ENCODE results near the gene ZNF622. TPM values are rescaled to one million over a fixed set of nuclear protein-coding genes. Genes with fewer than 3 reads are reported as not detected.

ZNF622 gene
- 38.5 and 40.1 TPM in 2 replicates for total RNA-seq (2014; rRNA removed; shearing (Covaris generic))

GRCh38 chr5:16465544-16466432 lies at the start of gene ZNF622:
ZNF622 (minus strand) TSS chr5:16465800; CDS start chr5:16465665, 135 bp downstream.
- DNase-seq = peak; percentile 87
- H3K27me3 ChIP-seq (ENCODE audit: control insufficient read depth, insufficient read depth, low read length) = no peaks in the 10 kb centered on the region
- H3K4me3 ChIP-seq (ENCODE audit: insufficient read depth, low read depth, low read length) = peak within 1 kb of the TSS; percentile 89

GRCh38 chr5:16510098-16510497 lies 44.5 kb upstream of the ZNF622 start:
- DNase-seq = no peak

More at GRCh38 chr5:16465544-16466432, at the start of gene ZNF622:
- H3K36me3 ChIP-seq (replicated peaks; ENCODE audit: control insufficient read depth, insufficient read depth, low read length) = peaks cover 15% of the 10 kb centered on the region

GRCh38 chr5:16508730-16509531 lies 43.3 kb upstream of the ZNF622 start:
- Histone ChIP-seq H3K4me3 (ENCODE audit: insufficient read depth, low read depth, low read length) (no peak overlapping the region), H3K27me3 (ENCODE audit: control insufficient read depth, insufficient read depth, low read length) (no peaks in the 10 kb centered on the region), H3K36me3 (replicated peaks; ENCODE audit: control insufficient read depth, insufficient read depth, low read length) (no peaks in the 10 kb centered on the region)
- DNase-seq = peak; percentile 67

More at GRCh38 chr5:16510098-16510497, 44.5 kb upstream of the ZNF622 start:
- Histone ChIP-seq H3K4me3 (ENCODE audit: insufficient read depth, low read depth, low read length) (no peak overlapping the region), H3K27me3 (ENCODE audit: control insufficient read depth, insufficient read depth, low read length) (no peaks in the 10 kb centered on the region), H3K36me3 (replicated peaks; ENCODE audit: control insufficient read depth, insufficient read depth, low read length) (no peaks in the 10 kb centered on the region)

- H3K36me3 ChIP-seq (replicated peaks; ENCODE audit: control insufficient read depth, insufficient read depth, low read length) = no peaks in the 10 kb centered on the region
- no peak for DNase-seq
- H3K4me3 ChIP-seq (ENCODE audit: insufficient read depth, low read depth, low read length) = no peak overlapping the region
- no peaks in the 10 kb centered on the region for H3K27me3 ChIP-seq (ENCODE audit: control insufficient read depth, insufficient read depth, low read length)
These were observed 42.1 kb upstream of the ZNF622 start for GRCh38 chr5:16507716-16508115.

GRCh38 chr5:16505904-16506303 lies 40.3 kb upstream of the ZNF622 start:
- Histone ChIP-seq H3K36me3 (replicated peaks; ENCODE audit: control insufficient read depth, insufficient read depth, low read length) (no peaks in the 10 kb centered on the region), H3K4me3 (ENCODE audit: insufficient read depth, low read depth, low read length) (no peak overlapping the region), H3K27me3 (ENCODE audit: control insufficient read depth, insufficient read depth, low read length) (no peaks in the 10 kb centered on the region)
- no peak for DNase-seq

- H3K4me3 ChIP-seq (ENCODE audit: insufficient read depth, low read depth, low read length) = no peak overlapping the region
- H3K27me3 ChIP-seq (ENCODE audit: control insufficient read depth, insufficient read depth, low read length) = no peaks in the 10 kb centered on the region
- no peak for DNase-seq
- H3K36me3 ChIP-seq (replicated peaks; ENCODE audit: control insufficient read depth, insufficient read depth, low read length) = no peaks in the 10 kb centered on the region
These were observed 39.7 kb upstream of the ZNF622 start for GRCh38 chr5:16505140-16505891.

GRCh38 chr5:16504571-16504970 lies 39.0 kb upstream of the ZNF622 start:
- Histone ChIP-seq H3K36me3 (replicated peaks; ENCODE audit: control insufficient read depth, insufficient read depth, low read length) (no peaks in the 10 kb centered on the region), H3K4me3 (ENCODE audit: insufficient read depth, low read depth, low read length) (no peak overlapping the region), H3K27me3 (ENCODE audit: control insufficient read depth, insufficient read depth, low read length) (no peaks in the 10 kb centered on the region)
- DNase-seq = no peak

- no peaks in the 10 kb centered on the region for H3K27me3 ChIP-seq (ENCODE audit: control insufficient read depth, insufficient read depth, low read length)
- H3K4me3 ChIP-seq (ENCODE audit: insufficient read depth, low read depth, low read length) = no peak overlapping the region
- DNase-seq = no peak
- H3K36me3 ChIP-seq (replicated peaks; ENCODE audit: control insufficient read depth, insufficient read depth, low read length) = no peaks in the 10 kb centered on the region
These were observed 37.3 kb upstream of the ZNF622 start for GRCh38 chr5:16502866-16503265.

GRCh38 chr5:16500024-16500423 lies 34.4 kb upstream of the ZNF622 start:
- no peaks in the 10 kb centered on the region for H3K36me3 ChIP-seq (replicated peaks; ENCODE audit: control insufficient read depth, insufficient read depth, low read length)
- H3K4me3 ChIP-seq (ENCODE audit: insufficient read depth, low read depth, low read length) = no peak overlapping the region
- H3K27me3 ChIP-seq (ENCODE audit: control insufficient read depth, insufficient read depth, low read length) = no peaks in the 10 kb centered on the region

GRCh38 chr5:16497546-16497945 lies 31.9 kb upstream of the ZNF622 start:
- H3K4me3 ChIP-seq (ENCODE audit: insufficient read depth, low read depth, low read length) = no peak overlapping the region
- DNase-seq = no peak
- no peaks in the 10 kb centered on the region for H3K27me3 ChIP-seq (ENCODE audit: control insufficient read depth, insufficient read depth, low read length)
- no peaks in the 10 kb centered on the region for H3K36me3 ChIP-seq (replicated peaks; ENCODE audit: control insufficient read depth, insufficient read depth, low read length)

More at GRCh38 chr5:16500024-16500423, 34.4 kb upstream of the ZNF622 start:
- no peak for DNase-seq

GRCh38 chr5:16493261-16493660 lies 27.7 kb upstream of the ZNF622 start:
- Histone ChIP-seq H3K4me3 (ENCODE audit: insufficient read depth, low read depth, low read length) (no peak overlapping the region), H3K27me3 (ENCODE audit: control insufficient read depth, insufficient read depth, low read length) (no peaks in the 10 kb centered on the region), H3K36me3 (replicated peaks; ENCODE audit: control insufficient read depth, insufficient read depth, low read length) (no peaks in the 10 kb centered on the region)
- no peak for DNase-seq

- no peak overlapping the region for H3K4me3 ChIP-seq (ENCODE audit: insufficient read depth, low read depth, low read length)
- DNase-seq = no peak
- no peaks in the 10 kb centered on the region for H3K27me3 ChIP-seq (ENCODE audit: control insufficient read depth, insufficient read depth, low read length)
- H3K36me3 ChIP-seq (replicated peaks; ENCODE audit: control insufficient read depth, insufficient read depth, low read length) = no peaks in the 10 kb centered on the region
These were observed 27.0 kb upstream of the ZNF622 start for GRCh38 chr5:16492398-16493140.

- Histone ChIP-seq H3K36me3 (replicated peaks; ENCODE audit: control insufficient read depth, insufficient read depth, low read length) (no peaks in the 10 kb centered on the region), H3K27me3 (ENCODE audit: control insufficient read depth, insufficient read depth, low read length) (no peaks in the 10 kb centered on the region), H3K4me3 (ENCODE audit: insufficient read depth, low read depth, low read length) (no peak overlapping the region)
- no peak for DNase-seq
These were observed 25.3 kb upstream of the ZNF622 start for GRCh38 chr5:16490911-16491310.
